SK-N-SH (cell line): ENCODE measurements around the gene CCDC197. TPM values are rescaled to one million over a fixed set of nuclear protein-coding genes. Genes with fewer than 3 reads are reported as not detected.

Source experiments
- CTCF ChIA-PET: fragments of 300-600, 350-600 bp; formaldehyde crosslinking; extraction: SDS; loops from one replicate; lab custom pipeline; 2021; lab: Yijun Ruan, JAX
- POLR2A ChIA-PET: fragments of 350-600 bp; sonication (Branson Sonifier 250); formaldehyde crosslinking; extraction: SDS; loops from one replicate; lab custom pipeline; 2020; ENCODE audit warnings: antibody characterized with exemption, inconsistent platforms; lab: Yijun Ruan, JAX
- DNase-seq: peaks from one replicate; pipeline ENCODE4 v3.0.0; 2012
- H2AFZ ChIP-seq: fragments of 200-600 bp; sonication (generic); 2 replicates; pipeline ENCODE4 v1.8.1; 2016; ENCODE audit warnings: antibody characterized with exemption, mild to moderate bottlenecking, low read depth
- H3F3A ChIP-seq: fragments of 200-600 bp; sonication (generic); replicated peaks from 2 replicates; pipeline ENCODE3; 2016; ENCODE audit warnings: antibody characterized with exemption, mild to moderate bottlenecking; ENCODE audit not compliant: insufficient read depth
- H3K27ac ChIP-seq, 2 experiments: fragments of 200-500 bp in 1 of 2; fragments of 200-600 bp in 1 of 2; sonication (Bioruptor generic) in 1 of 2; sonication (generic), shearing (Covaris generic) in 1 of 2; 2 replicates each; pipeline versions ENCODE4 v1.5.1 to v1.6.1; 2014 to 2016; ENCODE audit warnings: low read depth in 2 of 2, inconsistent platforms in 1 of 2, low read length in 1 of 2, mild to moderate bottlenecking in 1 of 2, mixed read lengths in 1 of 2
- H3K27me3 ChIP-seq: fragments of 200-600 bp; sonication (generic), shearing (Covaris generic); 2 replicates; pipeline ENCODE4 v1.6.1; 2016; ENCODE audit warnings: mixed run types; ENCODE audit not compliant: insufficient read depth
- H3K36me3 ChIP-seq, 2 experiments: fragments of 200-500 bp in 1 of 2; fragments of 200-600 bp in 1 of 2; sonication (Bioruptor generic) in 1 of 2; sonication (generic) in 1 of 2; replicated peaks in 1 of 2; 2 replicates each; pipeline versions ENCODE3 to v1.5.1; 2014 to 2016; ENCODE audit warnings: low read length in 1 of 2, mild to moderate bottlenecking in 1 of 2; ENCODE audit not compliant: insufficient read depth in 2 of 2, control insufficient read depth in 1 of 2
- H3K4me1 ChIP-seq, 2 experiments: fragments of 200-500 bp in 1 of 2; fragments of 200-600 bp in 1 of 2; sonication (Bioruptor generic) in 1 of 2; sonication (generic), shearing (Covaris generic) in 1 of 2; 2 replicates each; pipeline versions ENCODE4 v1.5.1 to v1.6.1; 2014 to 2016; ENCODE audit warnings: low read depth in 1 of 2, low read length in 1 of 2, mixed run types in 1 of 2; ENCODE audit not compliant: insufficient read depth in 2 of 2, control insufficient read depth in 1 of 2
- H3K4me2 ChIP-seq: fragments of 200-600 bp; sonication (generic), shearing (Covaris generic); 2 replicates; pipeline ENCODE4 v1.6.1; 2017; ENCODE audit warnings: mixed run types
- H3K4me3 ChIP-seq, 2 experiments: fragments of 200-500 bp in 1 of 2; fragments of 200-600 bp in 1 of 2; sonication (Bioruptor generic) in 1 of 2; sonication (generic), shearing (Covaris generic) in 1 of 2; 2 replicates each; pipeline versions ENCODE4 v1.5.1 to v1.8.1; 2014 to 2016; ENCODE audit warnings: low read depth in 2 of 2, inconsistent platforms in 1 of 2, low read length in 1 of 2, mild to moderate bottlenecking in 1 of 2, mixed read lengths in 1 of 2, moderate library complexity in 1 of 2
- H3K79me2 ChIP-seq: fragments of 200-600 bp; sonication (generic); 2 replicates; pipeline ENCODE4 v1.8.1; 2017; ENCODE audit warnings: mild to moderate bottlenecking; ENCODE audit not compliant: insufficient read depth
- H3K9ac ChIP-seq: fragments of 200-600 bp; sonication (generic); 2 replicates; pipeline ENCODE4 v1.6.1; 2017; ENCODE audit warnings: mixed run types
- H3K9me2 ChIP-seq: fragments of 200-600 bp; sonication (generic); 2 replicates; pipeline ENCODE4 v1.6.1; 2017; ENCODE audit warnings: mixed run types
- H3K9me3 ChIP-seq: fragments of 200-600 bp; sonication (generic); 2 replicates; pipeline ENCODE4 v1.6.1; 2017; ENCODE audit warnings: mixed run types, mild to moderate bottlenecking, moderate library complexity
- H4K20me1 ChIP-seq: fragments of 200-600 bp; sonication (generic); 2 replicates; pipeline ENCODE4 v1.6.1; 2017; ENCODE audit warnings: mild to moderate bottlenecking, mixed run types; ENCODE audit not compliant: insufficient read depth
- CHD2 ChIP-seq: fragments of 150-350 bp; IDR thresholded peaks from 2 replicates; pipeline ENCODE4 v1.6.1; 2018; ENCODE audit warnings: low read length; ENCODE audit not compliant: partially characterized antibody
- ELF1 ChIP-seq: IDR thresholded peaks from 2 replicates; pipeline ENCODE4 v1.4.0; 2012
- EP300 ChIP-seq, 2 experiments: IDR thresholded peaks; 2 replicates each; pipeline versions ENCODE4 v1.4.0 to v1.6.1; 2012; ENCODE audit warnings: borderline replicate concordance in 1 of 2, low read depth in 1 of 2, low read length in 1 of 2
- EZH2phosphoT487 ChIP-seq: fragments of 200-600 bp; sonication (generic); IDR thresholded peaks from 2 replicates; pipeline ENCODE4 v1.6.1; 2017; ENCODE audit warnings: low read depth, mixed run types, mild to moderate bottlenecking, antibody characterized with exemption, moderate library complexity, borderline replicate concordance
- GABPA ChIP-seq: IDR thresholded peaks from 2 replicates; pipeline ENCODE4 v1.4.0; 2012; ENCODE audit warnings: low read depth, mild to moderate bottlenecking
- JUND ChIP-seq: IDR thresholded peaks from 2 replicates; pipeline ENCODE4 v1.4.0; 2012
- POLR2AphosphoS5 ChIP-seq: IDR thresholded peaks from 2 replicates; pipeline ENCODE4 v1.6.1; 2012; ENCODE audit warnings: low read depth, low read length
- RCOR1 ChIP-seq: fragments of 150-350 bp; IDR thresholded peaks from 2 replicates; pipeline ENCODE4 v1.6.1; 2017; ENCODE audit warnings: antibody characterized with exemption, low read length
- REST ChIP-seq: IDR thresholded peaks from 2 replicates; pipeline ENCODE4 v1.6.1; 2012; ENCODE audit warnings: mild to moderate bottlenecking, low read depth, low read length, moderate library complexity
- RFX5 ChIP-seq: IDR thresholded peaks from 2 replicates; pipeline ENCODE4 v1.6.1; 2012; ENCODE audit warnings: mild to moderate bottlenecking, improper control_type of control experiment, low read length
- SIN3A ChIP-seq: IDR thresholded peaks from 2 replicates; pipeline ENCODE4 v1.6.1; 2012; ENCODE audit warnings: low read depth, mild to moderate bottlenecking, low read length, moderate library complexity, borderline replicate concordance
- TAF1 ChIP-seq: IDR thresholded peaks from 2 replicates; pipeline ENCODE4 v1.6.1; 2012; ENCODE audit warnings: low read depth, mild to moderate bottlenecking, low read length, moderate library complexity, borderline replicate concordance
- TCF12 ChIP-seq: IDR thresholded peaks from 2 replicates; pipeline ENCODE4 v1.4.0; 2012
- TEAD4 ChIP-seq: IDR thresholded peaks from 2 replicates; pipeline ENCODE4 v1.4.0; 2012; ENCODE audit warnings: mild to moderate bottlenecking, borderline replicate concordance; ENCODE audit not compliant: insufficient read depth
- USF1 ChIP-seq: IDR thresholded peaks from 2 replicates; pipeline ENCODE4 v1.4.0; 2012; ENCODE audit warnings: low read depth, borderline replicate concordance
- USF2 ChIP-seq: fragments of 150-350 bp; IDR thresholded peaks from 2 replicates; pipeline ENCODE4 v1.6.1; 2017; ENCODE audit warnings: antibody characterized with exemption, low read length, low read depth, borderline replicate concordance
- WGBS: methylation state at CpG from one replicate; pipeline ENCODE4 v1.1.6; 2017; ENCODE audit warnings: low lambda C conversion rate; 5-methylcytosine and 5-hydroxymethylcytosine counted together
- polyA plus RNA-seq, 3 experiments: library from polyadenylated mRNA; depleted of rRNA; stranded (reverse); fragments of >200 nt; gene quantifications; 2 replicates each; pipeline ENCODE4 v1.2.3, GENCODE V29; 2012
- TF ChIP-seq, protein P1 (sequence below): IDR thresholded peaks from 2 replicates; pipeline ENCODE4; 2012
- TF ChIP-seq, protein P2 (sequence below): fragments of 200-600 bp; sonication (generic); IDR thresholded peaks from 2 replicates; pipeline ENCODE4 v1.6.1; 2017; ENCODE audit warnings: antibody characterized with exemption, mild to moderate bottlenecking, moderate library complexity
- TF ChIP-seq, protein P3 (sequence below): IDR thresholded peaks from 2 replicates; pipeline ENCODE4 v1.4.0; 2012; ENCODE audit warnings: low read depth

The CCDC197 gene
- polyA plus RNA-seq, 1 of the 3 experiments (the other 2 are of a cell fraction): not detected

- 97% methylated on average over 10 of the region's 13 CpGs for WGBS
- Histone ChIP-seq H3K4me3 (no peak overlapping the region), H2AFZ (no peak overlapping the region), H4K20me1 (no peaks in the 10 kb centered on the region), H3K27me3 (no peaks in the 10 kb centered on the region), H3K4me1 (no peaks in the 10 kb centered on the region; a peak in 1 of 4 replicates), H3K9me3 (no peaks in the 10 kb centered on the region), H3K27ac (no peak overlapping the region), H3K9ac (no peak overlapping the region), H3K4me2 (no peak overlapping the region), H3K36me3 (peaks cover 3 to 49% of the 10 kb centered on the region in 2 experiments), H3F3A (no peaks in the 10 kb centered on the region), H3K9me2 (no peaks in the 10 kb centered on the region), H3K79me2 (no peaks in the 10 kb centered on the region)
- ChIA-PET CTCF (interaction anchor here (0.8 to 2.5 kb wide), 5 partner anchors 8 to 138 kb away, joined by 3 to 8 read pairs (median 6); no protein-coding TSS in a partner anchor), POLR2A (no interaction called here)
- TF ChIP-seq GABPA: no peak
- no peak for TF ChIP-seq EZH2phosphoT487
- no peak for TF ChIP-seq EP300 (IDR thresholded peaks at IDR 0.05; ENCODE audit: borderline replicate concordance in 1 of 2, low read depth in 1 of 2, low read length in 1 of 2)
- no peak for TF ChIP-seq TCF12
- no peak for TF ChIP-seq TAF1
- no peak for TF ChIP-seq ELF1
- no peak for TF ChIP-seq RFX5
- no peak for TF ChIP-seq CHD2
- TF ChIP-seq RCOR1: no peak
- no peak for TF ChIP-seq TEAD4
- TF ChIP-seq USF1: no peak
- TF ChIP-seq JUND: no peak
- TF ChIP-seq SIN3A: no peak
- TF ChIP-seq, protein P1, sequence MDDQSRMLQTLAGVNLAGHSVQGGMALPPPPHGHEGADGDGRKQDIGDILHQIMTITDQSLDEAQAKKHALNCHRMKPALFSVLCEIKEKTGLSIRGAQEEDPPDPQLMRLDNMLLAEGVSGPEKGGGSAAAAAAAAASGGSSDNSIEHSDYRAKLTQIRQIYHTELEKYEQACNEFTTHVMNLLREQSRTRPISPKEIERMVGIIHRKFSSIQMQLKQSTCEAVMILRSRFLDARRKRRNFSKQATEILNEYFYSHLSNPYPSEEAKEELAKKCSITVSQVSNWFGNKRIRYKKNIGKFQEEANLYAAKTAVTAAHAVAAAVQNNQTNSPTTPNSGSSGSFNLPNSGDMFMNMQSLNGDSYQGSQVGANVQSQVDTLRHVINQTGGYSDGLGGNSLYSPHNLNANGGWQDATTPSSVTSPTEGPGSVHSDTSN: no peak
- TF ChIP-seq, protein P2, sequence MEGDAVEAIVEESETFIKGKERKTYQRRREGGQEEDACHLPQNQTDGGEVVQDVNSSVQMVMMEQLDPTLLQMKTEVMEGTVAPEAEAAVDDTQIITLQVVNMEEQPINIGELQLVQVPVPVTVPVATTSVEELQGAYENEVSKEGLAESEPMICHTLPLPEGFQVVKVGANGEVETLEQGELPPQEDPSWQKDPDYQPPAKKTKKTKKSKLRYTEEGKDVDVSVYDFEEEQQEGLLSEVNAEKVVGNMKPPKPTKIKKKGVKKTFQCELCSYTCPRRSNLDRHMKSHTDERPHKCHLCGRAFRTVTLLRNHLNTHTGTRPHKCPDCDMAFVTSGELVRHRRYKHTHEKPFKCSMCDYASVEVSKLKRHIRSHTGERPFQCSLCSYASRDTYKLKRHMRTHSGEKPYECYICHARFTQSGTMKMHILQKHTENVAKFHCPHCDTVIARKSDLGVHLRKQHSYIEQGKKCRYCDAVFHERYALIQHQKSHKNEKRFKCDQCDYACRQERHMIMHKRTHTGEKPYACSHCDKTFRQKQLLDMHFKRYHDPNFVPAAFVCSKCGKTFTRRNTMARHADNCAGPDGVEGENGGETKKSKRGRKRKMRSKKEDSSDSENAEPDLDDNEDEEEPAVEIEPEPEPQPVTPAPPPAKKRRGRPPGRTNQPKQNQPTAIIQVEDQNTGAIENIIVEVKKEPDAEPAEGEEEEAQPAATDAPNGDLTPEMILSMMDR: no peak
- no peak for TF ChIP-seq POLR2AphosphoS5
- TF ChIP-seq, protein P3, sequence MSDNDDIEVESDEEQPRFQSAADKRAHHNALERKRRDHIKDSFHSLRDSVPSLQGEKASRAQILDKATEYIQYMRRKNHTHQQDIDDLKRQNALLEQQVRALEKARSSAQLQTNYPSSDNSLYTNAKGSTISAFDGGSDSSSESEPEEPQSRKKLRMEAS: no peak
- TF ChIP-seq REST: no peak
- no peak for TF ChIP-seq USF2
- DNase-seq: no peak
Measured at GRCh38 chr14:94043111-94043755, 46.1 kb downstream of the CCDC197 start.
